HCT116 (cell line): Measurements from ENCODE around the gene GOLGA6L7. TPM values are rescaled to one million over a fixed set of nuclear protein-coding genes. Genes with fewer than 3 reads are reported as not detected.

Source experiments
- ATAC-seq: fragments of 200-7000 bp; cut with Tn5 transposase; 2 replicates; pipeline ENCODE4 v1.9.1; 2020; ENCODE audit warnings: mild to moderate bottlenecking, moderate library complexity
- BruUV-seq: library from RNA; stranded (reverse); fragments of 400-500 nt; replicated peaks from 2 replicates; lab custom pipeline; 2021; lab: Mats Ljungman, UMichigan
- CTCF ChIA-PET: fragments of 300-600 bp; sonication (Branson Sonifier 250); formaldehyde crosslinking; loops from one replicate; lab custom pipeline; 2021; ENCODE audit warnings: antibody characterized with exemption; lab: Charles Lee
- POLR2A ChIA-PET: fragments of 300-600, 350-600 bp; sonication (Branson Sonifier 250); formaldehyde crosslinking; loops from one replicate; lab custom pipeline; 2021; ENCODE audit warnings: antibody characterized with exemption; lab: Charles Lee
- RAD21 ChIA-PET, 2 experiments: fragments of 300-600 bp; sonication (Branson Sonifier 250); formaldehyde crosslinking; loops; one replicate each; lab custom pipeline; 2023; ENCODE audit warnings: low total read pairs in 2 of 2; ENCODE audit not compliant: uncharacterized antibody in 2 of 2, unreplicated experiment in 2 of 2, low non-redundant PET in 1 of 2; lab: Charles Lee
- DNase-seq: peaks from one replicate; pipeline ENCODE4 v3.0.0-alpha.2; 2010; ENCODE audit warnings: low read depth, low spot score
- H2AFZ ChIP-seq: fragments of 200-600 bp; shearing (Covaris generic), sonication (generic); 2 replicates; pipeline ENCODE4 v1.6.1; 2017; ENCODE audit warnings: low read depth, mixed run types, mixed read lengths, antibody characterized with exemption, low read length; ENCODE audit not compliant: poor library complexity, severe bottlenecking
- H3K27ac ChIP-seq: 2 replicates; pipeline ENCODE4 v1.5.1; 2012; ENCODE audit warnings: low read depth, low read length
- H3K27me3 ChIP-seq: fragments of 200-600 bp; sonication (generic); 2 replicates; pipeline ENCODE4 v1.6.1; 2016; ENCODE audit warnings: mixed run types, low read length, mixed read lengths; ENCODE audit not compliant: insufficient read depth
- H3K36me3 ChIP-seq, 2 experiments: fragments of 200-500 bp in 1 of 2; fragments of 200-600 bp in 1 of 2; sonication (Bioruptor generic) in 1 of 2; sonication (generic) in 1 of 2; 2 replicates each; pipeline versions ENCODE4 v1.5.1 to v1.6.1; 2014 to 2016; ENCODE audit warnings: low read length in 2 of 2, inconsistent platforms in 1 of 2, mixed read lengths in 1 of 2, mixed run types in 1 of 2; ENCODE audit not compliant: insufficient read depth in 2 of 2, control insufficient read depth in 1 of 2
- H3K4me1 ChIP-seq, 2 experiments: fragments of 200-600 bp in 1 of 2; sonication (generic) in 1 of 2; 2 replicates each; pipeline versions ENCODE4 v1.5.1 to v1.6.1; 2012 to 2017; ENCODE audit warnings: low read length in 2 of 2, inconsistent platforms in 1 of 2, mild to moderate bottlenecking in 1 of 2, mixed read lengths in 1 of 2, mixed run types in 1 of 2, moderate library complexity in 1 of 2; ENCODE audit not compliant: insufficient read depth in 2 of 2, control insufficient read depth in 1 of 2
- H3K4me2 ChIP-seq: fragments of 200-600 bp; sonication (generic); 2 replicates; pipeline ENCODE4 v1.6.1; 2017; ENCODE audit warnings: mixed run types, low read length, mixed read lengths
- H3K4me3 ChIP-seq, 2 experiments: fragments of 200-600 bp in 1 of 2; sonication (generic) in 1 of 2; replicated peaks in 1 of 2; 2 replicates each; pipeline ENCODE4 v1.5.1; 2011 to 2016; ENCODE audit warnings: low read length in 2 of 2, control low read depth in 1 of 2, low read depth in 1 of 2, mild to moderate bottlenecking in 1 of 2, mixed read lengths in 1 of 2, mixed run types in 1 of 2
- H3K79me2 ChIP-seq: fragments of 200-600 bp; sonication (generic); 2 replicates; pipeline ENCODE4 v1.6.1; 2017; ENCODE audit warnings: mild to moderate bottlenecking, mixed run types, low read length, moderate library complexity, mixed read lengths; ENCODE audit not compliant: insufficient read depth
- H3K9ac ChIP-seq: fragments of 200-600 bp; sonication (generic); 2 replicates; pipeline ENCODE4 v1.6.1; 2016; ENCODE audit warnings: low read length, mixed read lengths
- H3K9me2 ChIP-seq: fragments of 200-600 bp; sonication (generic), shearing (Covaris generic); 2 replicates; pipeline ENCODE4 v1.6.1; 2017; ENCODE audit warnings: mixed run types, mild to moderate bottlenecking, moderate library complexity; ENCODE audit not compliant: insufficient read depth
- H3K9me3 ChIP-seq, 2 experiments: fragments of 200-500 bp in 1 of 2; fragments of 200-600 bp in 1 of 2; sonication (Bioruptor generic) in 1 of 2; sonication (generic) in 1 of 2; 2 replicates each; pipeline ENCODE4 v1.6.1; 2014 to 2017; ENCODE audit warnings: low read length in 2 of 2, mixed read lengths in 2 of 2, inconsistent platforms in 1 of 2, low read depth in 1 of 2, mild to moderate bottlenecking in 1 of 2, mixed run types in 1 of 2, moderate library complexity in 1 of 2; ENCODE audit not compliant: control insufficient read depth in 1 of 2, insufficient read depth in 1 of 2
- H4K20me1 ChIP-seq: fragments of 200-600 bp; sonication (generic), shearing (Covaris generic); 2 replicates; pipeline ENCODE4 v1.6.1; 2017; ENCODE audit warnings: mixed run types, mild to moderate bottlenecking, moderate library complexity; ENCODE audit not compliant: insufficient read depth
- SP1 ChIP-seq: IDR thresholded peaks from 2 replicates; pipeline ENCODE4 v1.6.1; 2012; ENCODE audit warnings: low read depth
- intact Hi-C: fragments of 100-400 bp; cut with micrococcal nuclease; formaldehyde crosslinking; loops from 2 replicates; pipeline ENCODE4 v1.10.0; 2022
- total RNA-seq: library from RNA; stranded (reverse); gene quantifications from one replicate; pipeline ENCODE4 v1.2.1, GENCODE V29; 2021; ENCODE audit not compliant: unreplicated experiment
- TF ChIP-seq, protein P1 (sequence below): IDR thresholded peaks from 2 replicates; pipeline ENCODE4 v1.6.1; 2011; ENCODE audit warnings: mild to moderate bottlenecking, low read length, moderate library complexity; ENCODE audit not compliant: insufficient replicate concordance; ENCODE audit errors: extremely low read depth

The GOLGA6L7 gene
- total RNA-seq, 1 experiment from 2014 or later, result not detected

DNA sequence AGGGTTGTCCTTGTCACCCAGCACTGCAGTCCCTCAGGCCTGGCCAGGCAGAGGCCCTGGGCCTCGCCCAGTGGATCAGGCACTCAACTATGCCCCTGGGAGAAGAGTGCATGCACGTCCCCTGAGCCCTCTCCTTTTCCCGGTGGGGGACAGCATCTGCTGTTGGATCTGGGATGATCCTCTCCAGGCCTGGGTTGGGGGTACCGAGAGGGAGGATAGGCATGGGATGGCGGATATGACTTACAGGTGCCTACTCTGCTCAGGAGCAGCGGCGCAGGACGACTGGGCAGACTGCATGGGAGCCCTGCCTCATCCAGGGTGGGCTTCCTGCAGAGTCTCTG, 28.4 kb upstream of the GOLGA6L7 start (continued):
- TF ChIP-seq, protein P1, sequence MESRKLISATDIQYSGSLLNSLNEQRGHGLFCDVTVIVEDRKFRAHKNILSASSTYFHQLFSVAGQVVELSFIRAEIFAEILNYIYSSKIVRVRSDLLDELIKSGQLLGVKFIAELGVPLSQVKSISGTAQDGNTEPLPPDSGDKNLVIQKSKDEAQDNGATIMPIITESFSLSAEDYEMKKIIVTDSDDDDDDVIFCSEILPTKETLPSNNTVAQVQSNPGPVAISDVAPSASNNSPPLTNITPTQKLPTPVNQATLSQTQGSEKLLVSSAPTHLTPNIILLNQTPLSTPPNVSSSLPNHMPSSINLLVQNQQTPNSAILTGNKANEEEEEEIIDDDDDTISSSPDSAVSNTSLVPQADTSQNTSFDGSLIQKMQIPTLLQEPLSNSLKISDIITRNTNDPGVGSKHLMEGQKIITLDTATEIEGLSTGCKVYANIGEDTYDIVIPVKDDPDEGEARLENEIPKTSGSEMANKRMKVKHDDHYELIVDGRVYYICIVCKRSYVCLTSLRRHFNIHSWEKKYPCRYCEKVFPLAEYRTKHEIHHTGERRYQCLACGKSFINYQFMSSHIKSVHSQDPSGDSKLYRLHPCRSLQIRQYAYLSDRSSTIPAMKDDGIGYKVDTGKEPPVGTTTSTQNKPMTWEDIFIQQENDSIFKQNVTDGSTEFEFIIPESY, result no peak
- no peak for TF ChIP-seq SP1
- TF ChIP-seq, all 23 proteins: peak for 0

DNA sequence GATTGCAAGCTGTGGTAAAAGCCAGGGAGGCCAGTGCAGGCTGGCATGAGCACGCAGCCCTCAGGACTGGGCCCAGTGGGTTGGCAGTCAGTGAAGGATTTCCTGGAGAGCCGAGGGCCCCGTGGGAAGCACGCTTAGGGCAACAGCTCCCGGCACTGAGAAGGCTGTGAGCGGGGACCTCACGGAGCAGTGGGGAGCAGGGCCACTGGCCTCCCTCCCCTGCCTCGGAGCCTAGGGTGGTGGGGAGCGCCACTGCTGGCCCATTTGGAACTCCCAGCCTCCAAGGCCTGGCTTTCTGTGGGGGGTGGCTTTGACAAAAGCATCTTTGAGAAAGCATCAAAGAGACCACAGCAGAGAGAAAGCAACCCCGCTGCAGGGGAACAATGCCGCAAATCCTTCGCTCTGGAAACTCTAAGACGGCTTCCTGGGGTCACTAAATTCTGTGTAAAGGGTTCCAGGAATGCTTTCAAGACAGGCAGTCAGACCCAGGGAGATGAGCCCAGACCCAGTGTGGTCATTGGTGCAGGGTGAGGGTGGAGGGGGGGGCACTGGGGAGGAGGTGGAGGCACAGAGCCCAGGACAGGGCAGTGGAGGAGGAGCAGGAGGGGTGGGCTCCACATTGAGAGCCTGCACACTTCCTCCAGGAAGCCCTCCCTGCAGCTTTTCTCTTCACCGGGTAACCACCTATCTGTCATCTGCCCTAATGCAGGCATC, 27.8 kb upstream of the GOLGA6L7 start:
- no peak overlapping the region for H3K9ac ChIP-seq
- ATAC-seq, result no peak
- no peak overlapping the region for H2AFZ ChIP-seq
- H3K27ac ChIP-seq, result no peak overlapping the region
- no peaks in the 10 kb centered on the region for H3K9me3 ChIP-seq
- no peaks in the 10 kb centered on the region for H4K20me1 ChIP-seq
- H3K79me2 ChIP-seq, result no peaks in the 10 kb centered on the region
- intact Hi-C loops, result no loop called here
- no peaks in the 10 kb centered on the region for H3K9me2 ChIP-seq
- no peak overlapping the region for H3K4me3 ChIP-seq
- no peaks in the 10 kb centered on the region for H3K36me3 ChIP-seq
- DNase-seq, result no peak
- CTCF ChIA-PET, result no interaction called here
- TF ChIP-seq, protein P1, result no peak
- H3K4me2 ChIP-seq, result no peak overlapping the region
- no peaks in the 10 kb centered on the region for H3K27me3 ChIP-seq
- H3K4me1 ChIP-seq, result no peaks in the 10 kb centered on the region
- POLR2A ChIA-PET, result interaction anchor here (0.5 kb wide), 1 partner anchor 21 kb away, joined by 3 read pairs; no protein-coding TSS in a partner anchor
- RAD21 ChIA-PET, result no interaction called here
- BruUV-seq, result no TSS peak
